Left lung (tissue), 10 donors: ENCODE measurements around the gene SPRED1. TPM values are rescaled to one million over a fixed set of nuclear protein-coding genes. Genes with fewer than 3 reads are reported as not detected.

Source experiments
- ATAC-seq: fragments of 200-7000 bp; cut with Tn5 transposase; one replicate; pipeline ENCODE4 v1.9.1; 2020; ENCODE audit warnings: moderate library complexity
- DNase-seq, 4 donors: peaks; one replicate each; pipeline ENCODE4 v3.0.0-alpha.2; 2013 to 2020
- H3K27ac ChIP-seq, 2 donors: fragments of 200-600 bp; sonication (generic) in 1 of 2; one replicate each; pipeline versions ENCODE4 v1.5.0 to v1.8.0; 2020 to 2021
- H3K27me3 ChIP-seq, 2 donors: fragments of 200-600 bp; sonication (generic) in 1 of 2; one replicate each; pipeline versions ENCODE4 v1.5.0 to v1.8.0; 2020 to 2021
- H3K36me3 ChIP-seq, 2 donors: fragments of 200-600 bp; sonication (generic) in 1 of 2; one replicate each; pipeline versions ENCODE4 v1.5.0 to v1.8.0; 2020 to 2021
- H3K4me1 ChIP-seq, 2 donors: fragments of 200-600 bp; one replicate each; pipeline ENCODE4 v1.8.0; 2021
- H3K4me3 ChIP-seq, 2 donors: fragments of 200-600 bp; sonication (generic) in 1 of 2; one replicate each; pipeline versions ENCODE4 v1.5.0 to v1.8.0; 2020 to 2021; ENCODE audit warnings: mild to moderate bottlenecking in 1 of 2
- H3K9me3 ChIP-seq, 2 donors: fragments of 200-600 bp; sonication (generic) in 1 of 2; one replicate each; pipeline versions ENCODE4 v1.5.0 to v1.8.0; 2020 to 2021
- intact Hi-C, 2 donors: fragments of 100-400 bp; cut with DNase I; formaldehyde crosslinking; loops; one replicate each; pipeline versions ENCODE4 v1.11.2 to v1.14.2; 2022
- polyA plus RNA-seq, 6 donors: library from polyadenylated mRNA; unstranded; fragments of 120-200 nt; gene quantifications; one replicate each; pipeline ENCODE4 v1.2.1, GENCODE V29; 2013; ENCODE audit not compliant: insufficient read length in 6 of 6
- total RNA-seq, 2 donors: library from RNA; stranded (reverse); fragmentation: NEBNext Ultra II Directional; extraction: Animal tissue kit (Norgen Biotek cat#: 25700); gene quantifications; one replicate each; pipeline ENCODE4 v1.2.1, GENCODE V29; 2021
- TF ChIP-seq, protein P1 (sequence below), 2 donors: fragments of 200-600 bp; sonication (generic) in 1 of 2; IDR thresholded peaks; one replicate each; pipeline versions ENCODE4 v1.5.0 to v1.8.0; 2021; ENCODE audit warnings: antibody characterized with exemption in 2 of 2
- donor health status: DM: no; HTN: yes; CAD: no.
- donor health status: DM: no; HTN: no; CAD: no.

The SPRED1 gene
- total and polyA plus RNA-seq, 8 donors, result 36.3 to 59.4 (median 44.6) TPM

DNA sequence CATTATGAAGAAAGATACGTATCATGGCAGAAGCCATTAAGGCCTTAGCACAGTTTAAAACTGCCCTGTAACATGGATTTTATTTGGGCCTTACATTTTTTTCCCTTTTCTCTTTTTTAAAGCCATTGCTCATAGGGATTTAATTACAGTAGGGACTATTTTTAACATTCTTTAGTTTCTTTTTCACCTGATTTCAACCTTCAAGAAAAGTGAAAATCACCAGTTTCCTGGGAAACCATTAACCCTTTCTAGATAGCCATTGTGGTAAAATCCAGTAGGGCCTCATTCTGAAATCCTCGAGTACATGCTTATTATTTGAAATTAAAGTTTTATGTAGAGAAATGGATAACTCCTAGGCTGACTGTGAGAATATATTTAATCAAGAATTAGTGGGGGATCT, 3.1 kb downstream of the SPRED1 start:
- Histone ChIP-seq H3K9me3 (no peaks in the 10 kb centered on the region), H3K4me1 (peaks cover 11 to 29% of the 10 kb centered on the region in 2 donors), H3K36me3 (no peaks in the 10 kb centered on the region), H3K4me3 (peak overlapping the region; percentile 80 to 81), H3K27ac (peak overlapping the region; percentile 9 to 99), H3K27me3 (peaks cover 0 to 25% of the 10 kb centered on the region in 2 donors)
- DNase-seq (no peak), ATAC-seq (no peak)
- TF ChIP-seq, protein P1, sequence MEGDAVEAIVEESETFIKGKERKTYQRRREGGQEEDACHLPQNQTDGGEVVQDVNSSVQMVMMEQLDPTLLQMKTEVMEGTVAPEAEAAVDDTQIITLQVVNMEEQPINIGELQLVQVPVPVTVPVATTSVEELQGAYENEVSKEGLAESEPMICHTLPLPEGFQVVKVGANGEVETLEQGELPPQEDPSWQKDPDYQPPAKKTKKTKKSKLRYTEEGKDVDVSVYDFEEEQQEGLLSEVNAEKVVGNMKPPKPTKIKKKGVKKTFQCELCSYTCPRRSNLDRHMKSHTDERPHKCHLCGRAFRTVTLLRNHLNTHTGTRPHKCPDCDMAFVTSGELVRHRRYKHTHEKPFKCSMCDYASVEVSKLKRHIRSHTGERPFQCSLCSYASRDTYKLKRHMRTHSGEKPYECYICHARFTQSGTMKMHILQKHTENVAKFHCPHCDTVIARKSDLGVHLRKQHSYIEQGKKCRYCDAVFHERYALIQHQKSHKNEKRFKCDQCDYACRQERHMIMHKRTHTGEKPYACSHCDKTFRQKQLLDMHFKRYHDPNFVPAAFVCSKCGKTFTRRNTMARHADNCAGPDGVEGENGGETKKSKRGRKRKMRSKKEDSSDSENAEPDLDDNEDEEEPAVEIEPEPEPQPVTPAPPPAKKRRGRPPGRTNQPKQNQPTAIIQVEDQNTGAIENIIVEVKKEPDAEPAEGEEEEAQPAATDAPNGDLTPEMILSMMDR (IDR thresholded peaks at IDR 0.05), result no peak
- intact Hi-C loops, result no loop called here

DNA sequence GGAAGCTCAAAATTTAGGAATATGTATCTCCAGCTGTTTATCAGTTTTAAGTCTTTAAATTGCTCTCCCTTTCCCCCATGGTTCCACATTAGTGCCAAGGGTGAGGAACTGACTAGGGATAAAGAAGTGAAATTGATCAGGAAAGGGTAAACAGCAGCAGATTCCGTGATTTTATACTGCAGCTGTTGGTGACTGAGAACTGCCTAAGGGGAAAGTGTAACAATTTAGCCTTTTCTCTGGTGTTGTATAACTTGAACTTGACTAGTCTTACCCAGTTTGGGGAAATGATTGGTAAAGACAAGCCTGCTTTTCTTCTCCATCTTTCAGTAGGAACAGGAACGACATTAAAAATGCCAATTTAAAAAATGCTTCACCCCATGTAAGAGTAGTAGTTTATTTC, 5.0 kb downstream of the SPRED1 start:
- Histone ChIP-seq H3K27ac (no peak overlapping the region), H3K9me3 (no peaks in the 10 kb centered on the region), H3K27me3 (peaks cover 0 to 9% of the 10 kb centered on the region in 2 donors), H3K4me1 (peaks cover 11 to 24% of the 10 kb centered on the region in 2 donors), H3K4me3 (peak overlapping the region in 1 of 2 donors; percentile 80), H3K36me3 (no peaks in the 10 kb centered on the region)
- ATAC-seq, result no peak
- TF ChIP-seq, protein P1 (IDR thresholded peaks at IDR 0.05), result no peak
- no peak for DNase-seq
- intact Hi-C loops, result no loop called here

- H3K4me3 ChIP-seq, result no peak overlapping the region
- no peaks in the 10 kb centered on the region for H3K9me3 ChIP-seq
- H3K27me3 ChIP-seq, result no peaks in the 10 kb centered on the region
- TF ChIP-seq, protein P1 (IDR thresholded peaks at IDR 0.05), result no peak
- H3K27ac ChIP-seq, result no peak overlapping the region
- ATAC-seq (no peak), DNase-seq (no peak)
- no peaks in the 10 kb centered on the region for H3K36me3 ChIP-seq
- intact Hi-C loops, result no loop called here
- H3K4me1 ChIP-seq, result peaks cover 11 to 24% of the 10 kb centered on the region in 2 donors
Measured at GRCh38 chr15:38259134-38259533, 6.5 kb downstream of the SPRED1 start.

- no peak overlapping the region for H3K4me3 ChIP-seq
- no peaks in the 10 kb centered on the region for H3K9me3 ChIP-seq
- H3K36me3 ChIP-seq, result no peaks in the 10 kb centered on the region
- ATAC-seq, result no peak
- intact Hi-C loops, result no loop called here
- H3K27ac ChIP-seq, result no peak overlapping the region
- no peaks in the 10 kb centered on the region for H3K27me3 ChIP-seq
- TF ChIP-seq, protein P1 (IDR thresholded peaks at IDR 0.05), result no peak
- H3K4me1 ChIP-seq, result peaks cover 11 to 24% of the 10 kb centered on the region in 2 donors
- DNase-seq, result no peak
Measured at GRCh38 chr15:38260077-38260476, 7.4 kb downstream of the SPRED1 start.

DNA sequence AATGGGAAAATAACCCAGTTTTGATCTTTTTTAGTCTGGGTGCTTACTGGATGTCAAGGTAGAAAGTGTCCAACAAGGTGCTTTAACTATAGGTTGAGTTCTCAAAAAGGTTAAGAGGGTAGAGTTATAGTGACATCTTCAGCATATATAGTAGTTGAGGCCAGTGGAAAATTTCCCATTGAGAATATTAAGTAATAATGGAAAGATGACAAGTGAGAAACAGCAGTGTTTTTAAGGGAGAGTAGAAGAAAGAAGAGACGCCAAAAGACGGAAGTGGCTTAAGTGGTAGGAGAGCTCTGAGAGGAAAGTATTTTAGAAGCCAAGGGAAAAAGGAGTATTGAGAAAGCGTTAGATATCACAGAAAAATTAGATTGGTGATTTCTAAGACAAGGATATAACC, 10.6 kb downstream of the SPRED1 start:
- Histone ChIP-seq H3K4me3 (no peak overlapping the region), H3K27ac (no peak overlapping the region), H3K9me3 (no peaks in the 10 kb centered on the region), H3K4me1 (peaks cover 10% of the 10 kb centered on the region in 2 donors), H3K36me3 (no peaks in the 10 kb centered on the region), H3K27me3 (no peaks in the 10 kb centered on the region)
- ATAC-seq (no peak), DNase-seq (no peak)
- intact Hi-C loops, result no loop called here
- TF ChIP-seq, protein P1 (IDR thresholded peaks at IDR 0.05), result no peak
